ENCODE results near the gene MMP24.

Gene MMP24

DNA sequence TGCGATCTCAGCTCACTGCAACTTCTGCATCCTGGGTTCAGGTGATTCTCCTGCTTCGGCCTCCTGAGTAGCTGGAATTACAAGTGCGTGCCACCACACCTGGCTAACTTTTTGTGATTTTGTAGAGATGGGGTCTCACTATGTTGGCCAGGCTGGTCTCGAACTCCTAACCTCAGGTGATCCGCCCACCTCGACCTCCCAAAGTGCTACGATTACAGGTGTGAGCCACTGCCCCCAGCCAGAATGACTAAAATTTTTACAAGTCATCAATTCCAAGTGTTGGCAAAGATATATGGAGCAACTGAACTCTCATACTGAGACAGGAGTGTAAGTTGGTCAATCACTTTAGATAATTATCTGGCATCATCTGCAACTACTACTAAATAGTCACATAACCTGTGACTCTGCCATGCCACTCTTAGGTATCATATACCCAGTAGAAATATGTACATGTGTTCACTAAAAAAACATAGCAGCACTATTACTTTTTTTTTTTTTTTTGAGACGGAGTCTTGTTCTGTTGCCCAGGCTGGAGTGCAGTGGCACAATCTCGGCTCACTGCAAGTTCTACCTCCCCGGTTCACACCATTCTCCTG is 55.1 kb downstream of the MMP24 start:
- no peak for DNase-seq

DNA sequence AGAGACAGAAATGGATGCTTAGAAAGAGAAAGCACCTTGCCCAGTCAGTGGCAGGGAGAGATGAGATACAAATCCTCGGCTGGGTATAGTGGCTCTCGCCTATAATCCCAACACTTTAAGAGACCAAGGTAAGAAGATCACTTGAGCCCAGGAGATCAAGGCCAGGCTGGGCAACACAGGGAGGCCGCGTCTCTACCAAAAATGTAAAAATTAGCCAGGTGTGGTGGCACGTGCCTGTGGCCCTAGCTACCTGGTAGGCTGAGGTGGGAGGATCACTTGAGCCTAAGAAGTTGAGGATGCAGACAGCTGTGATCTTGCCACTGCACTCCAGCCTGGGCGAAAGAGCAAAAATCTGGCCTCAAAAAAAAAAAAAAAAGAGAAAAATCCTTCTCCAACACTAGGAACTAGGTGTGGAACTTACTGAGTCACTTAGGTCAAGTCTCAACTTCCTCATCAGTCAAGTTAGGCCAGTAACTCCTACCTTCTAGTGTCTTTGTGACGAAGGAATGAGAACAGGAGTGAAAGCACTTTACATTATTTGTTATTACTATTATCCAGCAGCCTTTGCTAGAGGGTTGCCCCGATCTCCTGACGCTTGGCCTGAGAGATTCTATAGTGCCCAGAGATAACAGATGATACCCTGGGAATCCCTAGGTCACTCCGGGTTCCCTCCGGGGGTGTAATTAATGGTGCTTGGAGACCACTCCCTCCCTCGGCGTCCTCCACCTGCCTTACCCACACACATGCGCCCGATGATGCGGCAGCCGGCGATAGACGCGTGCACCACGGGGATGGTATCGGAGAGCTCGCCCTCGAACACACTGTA is 57.2 kb downstream of the MMP24 start:
- DNase-seq, result no peak

DNA sequence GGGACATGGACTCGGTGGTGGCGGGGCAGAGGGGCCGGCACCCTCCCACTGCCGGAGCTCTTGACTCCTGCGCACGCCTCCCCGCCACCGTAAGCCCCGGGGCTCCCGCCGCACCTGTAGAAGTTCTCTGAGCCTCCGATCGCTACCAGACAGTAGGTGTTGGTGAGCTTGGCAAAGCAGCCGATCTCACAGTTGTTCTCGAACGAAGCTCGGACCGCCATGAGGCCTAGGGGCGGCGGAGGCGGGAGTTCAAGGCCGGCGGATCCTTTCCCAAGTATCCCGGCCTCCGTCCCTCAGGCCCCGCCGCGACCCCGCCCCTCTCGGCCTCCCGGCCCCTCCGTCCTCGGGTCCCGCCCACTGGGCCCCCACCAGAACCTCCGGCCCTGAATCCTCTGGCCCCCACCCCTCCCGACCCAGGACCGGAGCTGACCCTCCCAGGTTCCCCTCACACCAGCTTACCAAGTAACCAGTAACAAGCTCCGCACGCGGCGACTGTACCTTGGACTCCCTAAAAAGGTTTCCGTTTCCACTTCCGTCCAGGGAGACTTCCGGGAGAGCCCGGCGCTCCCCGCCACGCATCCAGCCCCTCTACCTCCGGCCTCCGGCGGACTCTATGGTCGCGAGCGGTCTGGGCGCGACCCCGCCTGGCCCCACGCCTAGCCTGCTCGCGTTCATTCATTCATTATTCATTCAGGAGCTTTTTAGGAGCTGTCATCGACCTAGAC is 57.9 kb downstream of the MMP24 start, which contains the start of gene EIF6:
EIF6 (minus strand) TSS at position 506 of the 725 bp plus-strand sequence; CDS start at position 221, 285 bp downstream.
- peak; percentile 55 for DNase-seq

DNA sequence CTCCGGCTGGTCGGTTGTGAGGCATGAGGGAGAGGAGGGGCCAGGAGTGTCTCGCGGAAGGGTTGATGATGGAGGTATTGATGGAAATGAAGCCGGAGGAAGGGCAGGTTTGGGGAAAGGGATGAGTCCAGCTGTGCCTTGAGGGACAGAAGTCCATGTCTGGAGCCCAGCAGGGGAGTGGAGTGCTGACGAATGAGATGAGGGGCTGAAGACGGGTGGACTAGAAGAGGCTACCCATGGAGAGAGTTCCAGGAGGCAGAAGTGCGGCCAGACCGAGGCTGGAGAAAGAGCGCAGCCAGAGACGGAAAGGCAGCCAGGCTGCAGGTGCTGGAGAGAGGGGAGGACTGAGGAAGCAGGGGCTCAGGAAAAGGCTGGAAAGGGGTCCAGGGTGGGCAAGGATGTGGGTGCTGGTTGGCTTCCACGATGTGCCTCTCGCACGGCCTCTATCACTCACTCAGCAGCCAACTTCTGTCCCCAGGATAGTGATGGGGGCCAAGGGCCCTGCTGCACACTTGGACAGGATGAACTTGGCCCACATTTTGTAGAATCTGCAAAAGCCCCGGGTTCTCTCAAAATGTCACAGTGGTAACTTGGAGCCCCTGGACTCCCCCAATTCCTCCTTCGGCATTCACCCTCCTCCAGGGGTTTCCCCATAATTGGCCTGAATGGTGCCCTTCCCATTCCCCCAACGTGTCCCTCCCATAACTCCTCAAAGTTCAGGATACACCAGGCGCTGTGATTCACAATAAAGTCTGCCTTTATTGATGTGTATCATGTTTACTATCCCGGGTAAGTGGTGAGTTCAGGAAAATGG is 58.7 kb downstream of the MMP24 start:
- no peak for DNase-seq

DNA sequence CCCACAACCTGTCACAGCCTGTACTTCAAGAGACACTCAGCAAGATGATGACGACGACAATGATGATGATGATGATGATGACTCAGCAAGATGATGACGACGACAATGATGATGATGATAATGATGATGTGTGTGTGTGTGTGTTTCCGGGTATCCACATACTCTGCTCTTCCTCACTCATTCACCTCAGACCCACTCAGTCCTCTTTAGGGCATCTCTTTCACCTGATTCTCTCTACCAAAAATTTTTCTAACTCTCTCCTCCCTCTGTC is 59.3 kb downstream of the MMP24 start:
- DNase-seq, result no peak

DNA sequence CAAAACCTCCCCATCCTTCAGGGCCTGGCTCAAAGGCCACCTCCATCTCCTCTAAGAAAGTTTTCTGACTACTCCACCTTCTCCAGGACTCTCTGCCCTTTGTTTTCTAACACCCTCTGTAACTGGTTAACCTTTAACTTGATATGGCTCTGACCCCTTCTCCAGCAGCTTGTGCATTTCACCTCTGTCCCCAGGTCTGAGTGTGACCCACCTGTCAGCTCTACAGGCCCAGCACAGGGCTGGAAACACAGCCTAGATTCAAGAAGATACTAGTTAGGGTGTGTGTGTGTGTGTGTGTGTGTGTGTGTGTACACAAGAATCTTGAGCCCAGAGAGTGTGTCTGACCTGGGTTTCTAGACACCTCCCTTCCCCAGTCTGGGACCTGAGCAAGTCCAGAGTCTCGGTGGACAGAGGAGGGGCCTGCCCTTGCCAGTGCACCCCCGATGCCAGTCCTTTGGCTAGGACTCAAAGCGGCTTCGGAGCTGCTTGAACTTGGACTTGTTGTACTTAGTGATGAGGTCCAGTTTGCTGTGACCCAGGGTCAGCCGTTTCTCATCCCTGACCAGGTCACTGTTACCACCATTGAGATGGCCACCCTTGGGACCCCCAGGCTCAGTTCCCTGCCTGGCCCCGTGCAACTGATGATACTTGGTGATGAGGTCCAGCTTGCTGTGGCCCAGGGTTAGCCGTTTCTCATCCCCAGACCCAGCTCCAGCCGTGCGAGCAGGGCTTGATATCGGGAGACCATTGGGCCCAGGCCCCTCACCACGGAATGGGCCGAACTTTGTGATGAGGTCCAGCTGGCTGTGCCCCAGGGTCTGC is 59.8 kb downstream of the MMP24 start:
- no peak for DNase-seq

DNA sequence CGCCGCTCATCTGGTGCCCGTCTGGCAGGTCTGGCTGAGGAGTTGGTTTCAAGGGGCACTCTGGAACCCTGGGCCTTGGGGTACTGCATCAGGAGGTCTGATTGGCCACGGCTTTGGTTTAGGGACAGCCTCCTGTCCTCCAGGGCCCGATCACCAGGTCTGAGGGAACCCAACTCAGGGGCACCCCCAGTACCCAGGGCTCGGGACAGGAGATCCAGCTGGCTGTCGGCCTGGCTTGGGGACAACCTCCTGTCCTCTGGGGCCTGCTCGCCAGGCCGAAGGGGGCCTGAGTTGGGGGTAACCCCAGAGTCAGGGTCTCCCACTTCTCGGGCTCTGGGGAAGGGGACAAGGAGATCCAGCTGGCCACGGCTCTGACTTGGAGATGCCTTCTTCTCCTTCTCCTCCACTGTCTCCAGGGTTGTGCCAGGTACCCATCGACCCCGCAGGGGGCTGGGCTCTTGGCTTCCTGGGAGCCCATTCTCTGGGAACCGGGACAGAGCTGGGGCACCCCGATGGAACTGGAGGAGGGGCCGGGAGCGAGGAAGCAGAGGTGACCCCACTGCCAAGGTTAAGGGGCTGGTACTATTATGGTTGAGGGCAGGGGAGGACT is 60.5 kb downstream of the MMP24 start:
- DNase-seq, result no peak

DNA sequence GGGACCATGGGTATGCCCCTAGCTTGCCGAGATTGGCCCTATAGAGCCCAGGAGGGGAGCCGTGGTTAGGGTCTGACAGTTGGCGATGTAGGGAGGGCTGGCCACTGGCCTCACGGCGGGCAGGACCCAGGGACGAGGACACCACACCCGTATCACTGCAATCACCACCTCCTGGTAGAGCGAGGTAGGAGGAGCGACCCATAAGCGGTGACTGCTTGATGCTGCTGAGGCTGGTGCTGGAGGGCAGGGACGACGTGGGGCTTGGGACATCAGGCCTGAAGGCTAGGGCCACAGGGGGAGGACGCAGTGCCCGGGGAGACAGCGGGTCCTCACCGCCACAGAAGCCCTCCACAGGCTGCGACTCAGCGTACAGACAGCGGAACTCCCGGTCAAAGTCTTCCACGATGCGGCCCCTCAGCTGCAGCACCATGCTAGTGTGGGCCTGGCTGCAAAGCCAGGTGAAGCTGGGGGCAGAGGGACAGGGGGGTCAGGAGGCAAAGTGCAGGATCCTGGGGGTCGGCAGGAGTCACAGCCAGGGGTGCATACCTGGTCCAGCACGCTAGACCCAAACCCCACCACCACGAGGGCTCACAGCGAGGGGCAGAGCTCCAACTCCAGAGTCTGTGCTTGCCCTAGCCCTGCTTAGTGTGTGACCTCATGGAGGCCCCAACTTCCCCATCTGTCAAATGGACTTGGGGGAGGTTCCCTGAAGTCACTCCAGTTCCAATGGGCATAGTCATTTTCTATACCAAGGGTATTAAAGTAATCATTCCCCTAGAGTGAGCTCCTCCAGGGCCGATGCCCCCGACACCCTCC is 61.2 kb downstream of the MMP24 start:
- no peak for DNase-seq

DNA sequence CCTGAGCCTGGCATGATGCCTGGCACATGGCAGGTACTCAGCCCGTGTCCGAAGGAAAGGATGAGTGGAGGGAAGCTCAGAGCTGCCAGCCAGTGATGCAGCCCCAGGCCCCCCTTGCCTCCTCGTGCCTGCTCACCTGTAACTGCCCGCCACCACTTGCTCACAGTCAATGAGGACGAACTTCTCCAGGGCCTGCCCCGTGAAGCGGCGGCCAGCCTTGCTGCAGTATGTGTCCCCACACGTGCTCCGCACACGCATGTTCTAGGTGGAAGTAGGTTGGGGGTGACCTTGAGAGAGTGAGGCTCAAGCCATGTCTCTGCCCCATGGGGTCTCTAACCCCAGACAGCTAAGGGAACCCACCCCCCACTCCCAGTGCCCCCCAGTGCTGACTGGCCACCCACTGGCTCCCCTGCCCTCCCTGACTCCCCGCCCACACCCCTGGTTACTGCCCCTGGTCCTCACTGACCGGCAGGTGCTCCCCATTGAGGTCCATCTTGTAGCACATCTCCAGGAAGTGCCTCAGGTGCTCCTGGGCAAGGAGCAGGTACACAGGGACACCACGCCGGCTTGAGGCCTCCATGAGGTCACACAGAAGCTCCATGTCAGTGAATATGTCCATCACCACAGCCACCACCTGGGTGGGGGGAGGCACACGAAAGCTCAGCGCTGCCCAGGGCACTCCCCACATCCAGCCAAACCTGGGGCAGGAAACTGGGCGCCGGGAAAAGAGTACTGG is 62.0 kb downstream of the MMP24 start:
- no peak for DNase-seq

DNA sequence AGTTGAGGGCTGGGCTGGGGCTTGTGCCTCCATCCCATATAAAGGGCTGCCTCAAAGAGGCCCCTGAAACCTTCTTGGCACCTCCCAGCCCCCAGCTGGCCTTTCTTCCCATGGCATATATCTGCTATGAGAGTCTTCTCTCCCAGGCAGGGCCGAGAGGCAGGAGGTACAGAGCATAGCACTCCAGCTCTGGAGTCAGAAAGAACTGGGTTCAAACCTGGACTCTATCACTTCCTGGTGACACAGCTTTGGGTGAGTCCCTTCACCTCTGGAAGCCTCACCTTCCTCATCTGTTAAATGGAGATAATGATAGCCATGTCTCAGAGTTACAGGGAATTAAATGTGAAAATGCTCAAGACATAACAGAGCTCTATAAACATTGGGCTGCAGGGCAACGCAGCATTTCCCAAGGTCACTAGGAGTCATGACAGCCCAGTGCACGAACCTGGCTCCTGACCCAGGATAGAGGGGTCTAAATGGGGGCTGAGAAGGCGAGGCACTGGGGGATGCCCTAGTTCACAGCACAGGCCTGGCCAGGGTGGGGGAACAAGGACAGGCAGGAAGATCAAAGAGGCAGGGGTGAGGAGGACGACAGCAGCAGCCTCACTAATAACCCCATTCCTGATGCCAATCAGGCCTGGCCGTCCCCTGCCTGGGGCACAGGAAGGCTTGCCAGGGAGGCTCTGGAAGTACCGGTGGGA is 63.8 kb downstream of the MMP24 start:
- DNase-seq, result no peak

DNA sequence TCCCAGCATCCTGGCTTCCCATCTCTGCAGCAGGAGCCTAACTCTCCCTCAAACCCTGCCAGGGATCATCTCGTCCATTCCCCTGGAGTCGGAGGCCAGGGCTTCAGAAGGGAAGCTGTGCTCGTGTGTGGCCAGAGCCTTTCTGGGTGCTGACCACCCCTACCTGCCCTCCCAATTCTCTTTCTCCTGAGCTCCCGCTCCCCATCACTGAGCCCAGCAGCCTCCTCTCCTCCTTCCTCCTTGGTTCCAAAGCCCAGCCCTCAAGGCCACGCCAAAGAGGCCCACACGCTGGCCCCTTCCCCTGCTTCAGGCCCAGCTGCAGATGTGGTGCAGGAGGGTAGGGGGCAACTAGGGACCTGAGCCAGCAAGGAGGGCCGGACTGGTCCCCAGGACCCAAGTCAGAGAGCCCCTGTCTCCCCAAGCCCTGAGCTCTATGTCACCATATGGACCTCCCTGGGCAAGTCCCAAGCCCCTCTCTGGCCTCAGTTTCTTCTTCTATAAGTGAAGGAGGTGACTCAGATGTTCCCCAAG is 64.5 kb downstream of the MMP24 start:
- no peak for DNase-seq

DNA sequence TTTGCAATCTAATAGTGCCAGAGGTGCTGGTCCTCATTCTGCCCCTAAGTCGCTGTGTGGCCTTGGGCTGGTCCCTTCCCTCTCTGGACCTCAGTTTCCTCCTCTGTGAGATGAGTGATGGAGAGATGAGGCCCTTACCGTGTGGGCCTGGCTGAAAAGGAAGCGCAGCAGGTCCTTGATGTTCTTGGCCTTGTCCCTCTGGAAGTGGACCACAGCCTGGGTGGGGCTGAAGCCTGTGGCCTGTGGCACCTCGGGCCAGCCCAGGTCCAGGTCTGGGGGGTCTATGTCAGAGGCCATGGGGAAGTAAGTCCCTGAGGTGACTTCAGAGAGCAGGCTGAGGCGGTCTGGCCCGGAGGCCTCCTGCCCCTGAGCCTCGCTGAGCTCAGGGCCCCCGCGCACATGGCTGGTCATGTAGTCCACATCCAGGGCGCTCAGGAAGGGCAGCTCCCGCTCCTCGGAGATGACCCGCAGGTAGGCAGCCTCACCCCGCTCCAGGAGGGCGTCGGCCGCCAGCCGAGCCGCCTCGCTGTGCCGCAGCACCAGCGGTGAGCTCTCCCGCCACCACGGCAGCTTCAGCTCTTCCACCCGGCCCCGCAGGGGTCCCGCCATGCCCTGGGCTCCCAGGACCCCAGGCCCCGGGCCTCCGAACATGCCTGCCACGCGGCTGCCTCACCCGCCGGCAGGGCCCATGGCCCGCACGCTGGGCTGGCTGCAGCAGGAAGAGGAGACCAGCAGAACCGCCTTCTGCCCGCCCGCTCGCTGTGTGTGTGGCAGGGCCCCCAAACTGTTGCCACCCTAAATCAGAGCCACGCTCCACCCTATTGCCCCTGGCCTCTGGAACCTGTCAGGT is 65.4 kb downstream of the MMP24 start, which contains the start of gene FAM83C:
FAM83C (minus strand) TSS at position 772 of the 850 bp plus-strand sequence; CDS start at position 651, 121 bp downstream.
- no peak for DNase-seq

DNA sequence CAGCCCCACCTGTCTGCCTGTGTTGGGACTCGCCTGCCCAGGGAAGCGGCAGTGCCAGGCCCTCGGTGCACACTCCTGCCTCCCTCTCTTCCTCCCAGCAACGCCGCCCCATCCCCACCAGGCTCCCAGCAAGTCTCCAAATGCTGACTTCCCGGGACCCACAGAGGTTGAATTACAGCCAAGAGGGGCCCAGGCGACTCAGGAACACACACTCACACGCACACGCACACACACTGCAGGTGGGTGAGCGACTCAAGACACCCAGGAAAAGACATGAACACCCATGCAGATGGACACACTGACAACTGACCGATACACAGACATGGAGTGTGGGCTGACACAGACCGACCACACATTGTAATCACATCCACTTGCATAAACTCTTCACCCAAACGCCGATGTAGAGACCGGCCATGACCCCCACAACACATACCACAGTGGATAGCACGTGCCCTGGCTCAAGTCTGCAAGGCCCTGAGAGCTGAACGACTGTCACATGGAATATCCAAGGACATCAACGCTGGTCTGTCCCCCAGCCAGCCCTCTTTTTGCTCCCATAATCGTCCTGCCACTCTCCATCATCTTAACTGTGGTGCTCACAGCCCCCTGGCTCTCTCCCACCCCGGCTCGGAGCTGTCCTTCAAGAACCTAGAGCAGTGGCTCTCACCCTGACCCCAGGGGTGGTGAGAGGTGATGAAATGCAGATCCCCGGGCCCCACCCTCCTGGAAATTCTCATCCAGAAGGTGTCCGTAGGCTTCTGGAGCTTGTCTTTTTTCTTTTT is 66.2 kb downstream of the MMP24 start:
- no peak for DNase-seq

DNA sequence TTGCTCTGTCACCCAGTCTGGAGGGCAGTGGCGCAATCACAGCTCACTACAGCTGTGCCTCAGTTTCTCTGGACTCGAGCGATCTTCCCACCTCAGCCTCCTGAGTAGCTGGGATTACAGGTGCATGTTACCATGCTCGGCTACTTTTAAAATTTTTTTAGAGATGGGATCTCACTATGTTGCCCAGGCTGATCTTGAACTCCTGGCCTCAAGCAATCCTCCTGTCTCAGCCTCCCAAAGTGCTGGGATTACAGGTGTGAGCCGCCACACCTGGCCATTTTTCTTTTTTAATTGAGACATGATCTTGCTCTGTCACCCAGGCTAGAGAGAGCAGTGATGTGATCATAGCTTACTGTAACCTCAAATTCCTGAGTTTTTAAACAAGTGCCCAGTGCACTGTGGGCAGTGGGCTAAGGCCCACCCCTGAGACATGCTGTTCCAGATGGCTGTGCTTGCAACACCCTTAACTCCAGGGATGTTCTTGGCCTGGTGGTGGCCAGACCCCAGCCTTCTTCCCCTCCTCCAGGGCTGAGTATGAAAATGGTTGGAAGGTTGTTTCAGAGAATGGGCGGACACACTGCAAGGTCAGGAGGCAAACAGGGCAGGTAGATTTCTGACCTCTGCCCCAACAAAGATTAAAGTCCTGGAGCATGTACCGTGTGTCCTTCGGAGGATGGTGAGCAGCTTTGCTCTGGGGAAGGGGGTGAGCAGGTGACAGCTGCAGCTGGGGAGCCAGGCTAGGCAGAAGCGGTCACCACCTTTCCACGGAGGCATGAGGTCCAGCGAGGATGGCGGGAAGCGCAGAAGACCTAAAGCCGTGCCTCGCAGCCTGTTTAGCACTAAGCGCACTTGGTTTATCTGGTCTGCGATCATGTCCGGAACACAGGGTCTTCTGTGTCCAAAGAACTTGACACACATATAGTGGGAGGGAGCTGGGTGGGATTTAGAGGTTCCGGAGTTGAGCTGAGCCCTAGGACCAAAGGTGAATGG is 67.1 kb downstream of the MMP24 start:
- no peak for DNase-seq

DNA sequence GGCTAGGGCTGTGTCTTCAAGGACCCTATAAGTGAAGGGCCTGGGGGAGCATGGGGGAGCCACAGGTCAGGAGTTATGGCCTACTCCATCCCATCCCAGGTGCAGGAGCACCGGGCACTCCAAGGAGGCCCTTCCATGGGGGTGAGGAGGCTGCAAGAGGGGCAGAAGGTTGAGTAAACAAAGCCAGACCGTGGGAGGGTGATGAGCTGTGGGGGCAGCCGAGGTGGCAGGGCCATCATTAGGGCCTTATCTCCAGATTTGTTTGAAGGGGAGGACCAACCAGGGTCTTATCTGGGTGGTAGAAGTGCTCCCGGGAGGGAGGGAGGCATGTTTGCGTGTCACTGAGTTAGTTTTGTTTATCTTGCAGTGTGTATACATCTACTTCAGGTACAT is 67.8 kb downstream of the MMP24 start:
- DNase-seq, result no peak

DNA sequence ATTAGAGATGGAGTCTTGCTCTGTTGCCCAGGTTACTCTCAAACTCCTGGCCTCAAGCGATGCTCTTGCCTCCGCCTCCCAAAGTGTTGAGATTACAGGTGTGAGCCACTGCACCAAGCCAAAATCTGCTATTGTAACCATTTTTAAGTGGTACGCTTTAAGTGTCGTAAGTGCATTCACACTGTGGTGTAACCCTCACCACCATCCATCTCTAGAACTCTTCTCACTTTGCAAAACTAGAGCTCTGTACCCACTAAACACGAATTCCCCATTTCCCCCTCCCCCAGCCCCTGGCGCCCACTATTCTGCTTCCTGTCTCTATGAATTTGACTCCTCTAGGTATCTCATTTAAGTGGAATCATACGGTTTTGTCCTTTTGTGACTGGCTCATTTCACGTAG is 68.6 kb downstream of the MMP24 start:
- no peak for DNase-seq

Measured in activated CD4-positive, alpha-beta T cell treated with anti-CD3 and anti-CD28 coated beads, Interleukin-2, amount 50 U/mL, for 1 hour (primary cell).